Right renal cortex interstitium (tissue), 3 donors: Measurements from ENCODE around the gene SETD6. TPM values are rescaled to one million over a fixed set of nuclear protein-coding genes. Genes with fewer than 3 reads are reported as not detected.
"Not testable (repeated sequence)": the region's sequence is repeated elsewhere in the genome, so short reads cannot be mapped to it uniquely, and the experiment has no call there.

ENCODE experiments used
- DNase-seq, 3 donors: peaks; one replicate each; pipeline ENCODE4 v3.0.0-alpha.2; 2013; ENCODE audit warnings: low read depth in 3 of 3, low spot score in 2 of 3
- polyA plus RNA-seq, 3 donors: library from polyadenylated mRNA; unstranded; fragments of 120-200 nt; gene quantifications; one replicate each; pipeline ENCODE4 v1.2.1, GENCODE V29; 2013; ENCODE audit not compliant: insufficient read length in 3 of 3

The SETD6 gene
- polyA plus RNA-seq, 3 donors, result 24.8 to 31.1 (median 29.1) TPM

DNA sequence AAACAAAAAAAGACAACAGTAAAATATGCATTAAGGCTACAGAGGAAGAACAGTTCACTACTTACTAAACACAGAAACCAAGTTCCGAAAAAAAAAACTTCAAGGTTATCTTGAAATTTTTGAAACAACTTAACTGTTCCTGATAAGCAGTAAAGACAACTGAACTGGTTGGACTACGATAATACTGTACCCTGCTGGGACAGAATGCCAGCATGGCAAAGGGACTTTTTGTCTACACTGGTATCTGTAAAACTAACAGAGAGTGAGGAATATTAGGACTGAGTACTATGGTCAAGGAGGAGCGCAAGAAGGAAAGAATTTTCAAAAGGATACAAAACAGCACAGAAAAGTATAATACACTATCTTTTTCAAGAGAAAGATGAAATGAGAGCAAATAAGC lies 19.8 kb downstream of the SETD6 start:
- no peak for DNase-seq

DNA sequence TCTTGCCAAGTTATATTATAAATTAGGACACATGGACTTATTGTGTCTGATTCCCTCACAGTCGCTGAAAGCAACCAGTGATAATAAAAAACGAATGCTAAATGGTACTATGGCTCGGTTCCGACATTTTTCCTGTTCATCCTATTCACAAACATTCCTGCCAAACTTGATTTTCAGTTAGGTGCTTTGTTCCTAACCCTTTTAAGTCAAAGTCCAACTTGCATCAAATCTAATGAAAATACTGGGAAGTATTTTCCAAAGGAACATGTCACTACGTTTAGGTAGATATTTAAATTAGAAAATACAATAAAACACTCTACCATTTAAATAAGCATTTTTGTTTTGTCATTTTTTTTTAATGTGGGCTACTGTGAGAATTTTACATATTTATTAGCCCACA lies 21.0 kb downstream of the SETD6 start:
- DNase-seq, result no peak

DNA sequence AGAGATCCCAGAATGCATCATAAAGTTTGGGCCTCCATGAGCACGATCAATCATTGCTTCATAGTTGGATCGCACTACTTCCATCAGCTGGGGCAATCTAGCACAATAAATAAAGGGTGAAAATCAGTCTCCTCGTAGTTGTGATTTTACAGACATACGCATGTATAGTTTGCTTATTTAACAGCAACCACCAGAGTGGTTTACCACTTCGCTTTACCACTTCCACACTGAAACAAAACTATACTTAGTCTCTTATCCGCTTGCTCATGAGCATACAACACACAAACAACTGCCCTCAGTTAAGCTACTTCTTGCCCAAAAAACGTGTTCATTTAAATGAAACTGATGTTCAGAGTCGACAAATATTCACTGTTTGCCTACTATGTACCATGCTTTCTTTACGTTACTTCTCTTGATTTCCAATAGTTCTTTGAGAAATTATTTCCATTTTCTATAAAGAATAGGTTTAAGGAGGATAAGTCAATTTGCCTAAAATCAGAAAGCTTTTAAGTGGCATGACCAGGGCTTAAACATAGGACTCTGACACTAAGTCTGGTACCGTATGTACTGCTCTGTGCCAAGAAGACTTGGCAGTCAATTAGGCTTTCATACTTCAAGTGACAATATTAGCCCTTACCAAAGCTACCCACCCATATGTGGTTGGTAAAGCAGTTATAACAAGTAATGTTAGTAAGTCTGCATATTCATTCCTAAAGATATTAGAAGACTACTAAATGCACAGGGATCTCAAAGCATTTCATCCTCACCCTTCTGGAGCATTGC lies 22.0 kb downstream of the SETD6 start:
- no peak for DNase-seq

DNA sequence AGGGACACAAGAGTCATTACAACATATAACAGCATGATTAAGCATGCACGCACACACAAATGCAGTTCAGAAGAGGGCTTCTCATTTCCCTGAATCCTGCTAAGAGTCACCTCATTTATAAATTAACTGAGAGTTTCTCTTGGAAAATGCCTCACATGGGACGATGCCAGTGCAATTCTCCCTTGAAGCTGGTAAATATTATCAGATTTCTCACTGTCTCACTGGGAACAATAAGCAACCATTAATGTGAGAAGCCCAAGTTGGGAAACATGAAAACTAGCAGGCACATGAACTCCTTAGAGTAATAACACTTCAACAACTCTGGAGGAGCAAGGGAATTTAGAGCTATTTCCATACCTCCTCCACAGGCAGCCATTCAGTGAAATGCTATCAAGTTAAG lies 26.4 kb downstream of the SETD6 start:
- no peak for DNase-seq

DNA sequence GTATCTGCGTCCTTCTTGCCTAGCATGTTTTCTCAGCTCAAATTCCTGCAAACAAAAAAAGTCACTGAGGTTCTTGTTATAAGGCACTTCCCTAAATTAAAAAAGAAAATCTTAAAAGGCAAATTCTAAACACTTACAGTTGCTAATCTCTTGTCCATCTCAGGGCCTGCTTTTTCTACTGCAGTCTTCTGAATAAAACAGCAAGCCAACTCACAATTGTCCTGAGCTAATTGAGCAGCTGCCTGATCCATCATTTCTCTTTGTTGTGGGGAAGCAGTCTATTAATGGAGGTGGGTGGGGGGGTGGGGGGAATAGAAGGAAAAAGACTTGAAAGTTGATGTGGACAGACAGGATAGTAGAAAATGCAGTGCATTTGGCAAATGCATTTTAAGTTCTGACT lies 27.0 kb downstream of the SETD6 start:
- no peak for DNase-seq

DNA sequence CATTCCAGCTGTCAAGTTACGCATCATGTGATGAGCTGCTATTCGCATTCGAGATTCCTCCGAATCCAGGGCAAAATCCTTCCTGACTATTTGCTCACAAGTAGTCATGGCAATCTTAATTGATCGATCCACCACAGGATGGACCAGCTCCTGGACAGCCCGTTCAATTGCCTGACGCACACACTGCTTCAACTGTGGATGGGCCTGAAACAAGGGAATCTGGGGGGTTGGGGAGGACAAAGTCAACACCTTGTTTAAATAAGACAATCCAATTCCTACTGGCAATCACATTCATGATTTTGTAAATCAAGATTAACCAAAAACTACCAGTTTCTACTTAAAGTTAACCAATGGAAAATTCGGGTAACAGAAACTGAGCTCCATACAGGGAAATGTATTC lies 28.4 kb downstream of the SETD6 start:
- DNase-seq, result no peak

DNA sequence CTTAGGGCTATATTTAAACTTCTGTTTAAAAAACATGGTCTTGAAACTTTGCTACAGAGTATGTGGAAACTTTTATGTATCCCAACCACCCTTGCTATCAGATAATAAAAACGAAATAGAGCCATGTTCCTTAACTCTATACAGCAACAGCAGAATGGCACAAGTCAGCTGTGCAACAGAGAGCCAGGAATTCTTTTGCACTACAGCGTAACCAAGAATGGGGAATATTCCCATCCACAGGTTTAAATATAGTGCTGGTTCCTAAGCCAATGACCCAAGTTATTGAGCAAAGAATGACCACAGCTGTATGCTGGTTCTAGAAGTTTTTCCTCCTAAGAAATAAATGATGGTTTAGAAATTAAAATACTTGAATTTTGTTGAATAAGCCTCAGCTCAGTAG lies 33.1 kb downstream of the SETD6 start:
- no peak for DNase-seq

DNA sequence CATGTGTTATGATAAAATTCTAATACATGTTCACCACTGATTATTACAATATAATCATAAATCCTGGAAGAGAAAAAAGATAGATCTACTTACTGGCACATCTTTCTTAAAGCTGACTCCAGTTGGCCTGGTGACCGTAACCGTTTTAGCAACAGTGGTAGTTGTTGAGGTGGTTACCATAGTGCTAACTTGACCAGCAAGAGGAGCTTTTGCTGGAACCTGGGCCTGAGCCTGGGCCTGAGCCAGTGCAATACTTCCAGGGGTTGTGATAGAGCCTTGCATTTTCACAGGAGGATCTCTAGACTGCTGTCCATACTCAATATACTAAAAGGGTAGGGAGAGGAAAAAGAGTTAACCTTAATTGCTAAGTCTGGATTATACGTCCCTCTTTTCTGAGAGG lies 36.2 kb downstream of the SETD6 start:
- no peak for DNase-seq

DNA sequence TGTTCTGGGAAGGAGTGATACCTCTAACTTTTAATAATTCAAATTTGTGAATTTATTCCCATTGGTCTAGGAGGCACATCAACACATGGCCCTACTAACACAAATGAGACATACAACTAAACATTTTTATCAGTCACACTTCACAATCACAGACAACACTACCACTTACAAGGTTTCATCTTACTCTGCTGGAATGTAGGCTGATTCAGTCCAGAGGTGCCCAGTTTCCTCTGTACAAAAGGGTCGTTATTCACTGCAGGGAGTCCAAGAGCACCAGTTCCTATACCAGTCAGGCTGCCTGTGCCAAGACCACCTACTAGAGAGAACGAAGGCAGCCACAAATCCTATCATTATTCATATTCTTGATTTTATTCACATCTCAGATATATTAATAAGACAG lies 41.4 kb downstream of the SETD6 start:
- no peak for DNase-seq

DNA sequence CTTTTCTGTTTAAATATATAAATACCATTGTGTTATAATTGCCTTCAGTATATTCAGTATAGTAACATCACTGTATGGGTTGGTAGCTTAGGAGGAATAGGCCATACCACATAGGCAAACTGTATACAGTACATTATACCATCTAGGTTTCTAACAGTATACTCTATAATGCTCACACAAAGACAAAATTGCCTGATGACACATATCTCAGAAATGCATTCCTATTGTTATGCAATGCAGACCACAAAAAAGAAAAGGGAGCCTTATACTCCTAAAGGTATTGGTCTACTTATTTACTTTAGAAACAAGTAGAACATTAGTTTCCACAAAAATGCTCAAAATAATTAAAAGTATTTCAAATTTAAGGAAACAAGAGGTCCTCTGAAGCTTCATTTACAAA lies 47.9 kb downstream of the SETD6 start:
- DNase-seq, result no peak

DNA sequence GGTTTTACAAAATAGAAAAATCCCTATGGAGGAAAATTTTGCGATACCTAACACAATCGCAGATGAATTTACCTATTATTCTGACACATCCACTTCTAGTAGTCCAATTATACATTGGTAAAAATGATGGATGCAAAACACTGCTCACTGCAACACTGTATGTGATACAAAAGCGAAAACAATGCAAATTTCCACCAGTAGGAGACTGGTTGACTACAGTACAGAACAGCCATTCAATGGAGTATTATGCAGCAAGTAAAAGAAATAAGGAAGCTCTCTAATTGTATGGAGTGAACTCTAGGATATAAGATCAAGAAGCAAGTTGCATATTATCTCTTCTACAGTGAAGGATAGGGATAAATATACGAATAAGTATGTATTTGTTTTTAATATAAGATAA lies 48.5 kb downstream of the SETD6 start:
- DNase-seq, result no peak

DNA sequence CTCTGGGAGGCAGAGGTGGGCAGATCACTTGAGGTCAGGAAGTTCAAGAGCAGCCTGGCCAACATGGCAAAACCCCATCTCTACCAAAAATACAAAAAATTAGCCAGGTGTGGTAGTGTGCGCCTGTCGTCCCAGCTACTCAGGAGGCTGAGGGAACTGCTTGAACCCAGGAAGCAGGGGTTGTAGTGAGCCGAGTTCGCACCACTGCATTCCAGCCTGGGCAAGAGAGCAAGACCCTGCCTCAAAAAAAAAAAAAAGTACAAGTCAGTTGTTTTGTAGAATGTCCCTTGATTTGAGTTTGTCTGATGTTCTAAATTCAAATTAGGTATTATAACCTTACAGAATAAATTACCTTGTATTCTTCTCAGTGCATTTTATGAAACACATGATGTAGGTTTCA lies 50.4 kb downstream of the SETD6 start:
- not testable (repeated sequence) for DNase-seq

Other genes with a start within 250 kb of the SETD6 start
- gene PRSS54, start 220.5 kb upstream of the SETD6 start, polyA plus RNA-seq, result not detected
- gene GINS3, start 123.0 kb upstream of the SETD6 start, polyA plus RNA-seq, result 10 to 100 TPM; 11.8 to 13.9 (median 13.2) TPM
- 1 to 10 TPM; 7.8 to 9.7 (median 8.0) TPM for gene NDRG4, start 15.4 kb upstream of the SETD6 start, polyA plus RNA-seq
- gene CNOT1, start 114.3 kb downstream of the SETD6 start, polyA plus RNA-seq, result 100 to 1,000 TPM; 201 to 204 (median 204) TPM
- gene SLC38A7, start 169.3 kb downstream of the SETD6 start, polyA plus RNA-seq, result 10 to 100 TPM; 12.4 to 14.8 (median 13.8) TPM
- 100 to 1,000 TPM in 1 of 3 donors, 10 to 100 TPM in 2; 91.0 to 112 (median 91.9) TPM for gene GOT2, start 218.8 kb downstream of the SETD6 start, polyA plus RNA-seq